Upper lobe of left lung (tissue), 6 donors: ENCODE measurements around the gene AKAP10. TPM values are rescaled to one million over a fixed set of nuclear protein-coding genes. Genes with fewer than 3 reads are reported as not detected.

Experiments
- ATAC-seq, 2 donors: fragments of 200-7000 bp; cut with Tn5 transposase; one replicate each; pipeline ENCODE4 v1.9.1; 2022; ENCODE audit warnings: mild to moderate bottlenecking in 2 of 2, moderate library complexity in 2 of 2; ENCODE audit not compliant: low FRiP score in 2 of 2
- DNase-seq, 2 donors: peaks; one replicate each; pipeline ENCODE4 v3.0.0-alpha.2; 2019 to 2020
- H3K27ac ChIP-seq, 4 donors: fragments of 200-600 bp; sonication (generic); one replicate each; pipeline ENCODE4 v1.5.1; 2016 to 2019
- H3K27me3 ChIP-seq, 4 donors: fragments of 200-600 bp; sonication (generic); one replicate each; pipeline ENCODE4 v1.5.1; 2017 to 2019
- H3K36me3 ChIP-seq, 4 donors: fragments of 200-600 bp; sonication (generic); one replicate each; pipeline ENCODE4 v1.5.1; 2016 to 2019
- H3K4me1 ChIP-seq, 4 donors: fragments of 200-600 bp; sonication (generic); one replicate each; pipeline ENCODE4 v1.5.1; 2018 to 2019
- H3K4me3 ChIP-seq, 4 donors: fragments of 200-600 bp; sonication (generic); one replicate each; pipeline ENCODE4 v1.5.1; 2017 to 2019; ENCODE audit warnings: mild to moderate bottlenecking in 2 of 4, moderate library complexity in 1 of 4
- H3K9me3 ChIP-seq, 4 donors: fragments of 200-600 bp; sonication (generic); one replicate each; pipeline ENCODE4 v1.5.1; 2018 to 2019
- EP300 ChIP-seq, 4 donors: sonication (generic); formaldehyde crosslinking; IDR thresholded peaks; one replicate each; pipeline ENCODE4 v1.5.1; 2017; ENCODE audit warnings: antibody characterized with exemption in 4 of 4, control low read depth in 2 of 4
- POLR2A ChIP-seq, 4 donors: fragments of 450-650 bp; IDR thresholded peaks; one replicate each; pipeline ENCODE4 v1.5.1; 2016 to 2017; ENCODE audit warnings: antibody characterized with exemption in 4 of 4, mild to moderate bottlenecking in 2 of 4
- POLR2AphosphoS5 ChIP-seq, 2 donors: sonication (generic); formaldehyde crosslinking; IDR thresholded peaks; one replicate each; pipeline ENCODE4 v1.5.1; 2017; ENCODE audit warnings: antibody characterized with exemption in 2 of 2
- WGBS, 2 donors: methylation state at CpG; one replicate each; pipeline ENCODE4 v1.1.5; 2017 to 2018; 5-methylcytosine and 5-hydroxymethylcytosine counted together
- total RNA-seq, 6 donors: library from RNA; depleted of rRNA in 4 of 6; stranded (reverse); fragments of >200 nt in 4 of 6; gene quantifications; one replicate each; pipeline versions ENCODE4 v1.1.0 to v1.2.1, GENCODE V29; 2016 to 2021
- TF ChIP-seq, protein P1 (sequence below), 6 experiments: fragments of 450-650 bp in 4 of 6; fragments of 200-600 bp in 2 of 6; sonication (generic) in 2 of 6; IDR thresholded peaks; one replicate each; pipeline ENCODE4 v1.5.1; 2016 to 2019; ENCODE audit warnings: antibody characterized with exemption in 6 of 6
- donor health status: DM: no; HTN: no; CAD: no; lungs with moderate emphysema.
- donor health status: DM: no; HTN: yes; CAD: no; lungs with severe emphysema.

The AKAP10 gene
- total RNA-seq, 6 donors from 2014 or later: 13.4 to 40.3 (median 30.6) TPM

DNA sequence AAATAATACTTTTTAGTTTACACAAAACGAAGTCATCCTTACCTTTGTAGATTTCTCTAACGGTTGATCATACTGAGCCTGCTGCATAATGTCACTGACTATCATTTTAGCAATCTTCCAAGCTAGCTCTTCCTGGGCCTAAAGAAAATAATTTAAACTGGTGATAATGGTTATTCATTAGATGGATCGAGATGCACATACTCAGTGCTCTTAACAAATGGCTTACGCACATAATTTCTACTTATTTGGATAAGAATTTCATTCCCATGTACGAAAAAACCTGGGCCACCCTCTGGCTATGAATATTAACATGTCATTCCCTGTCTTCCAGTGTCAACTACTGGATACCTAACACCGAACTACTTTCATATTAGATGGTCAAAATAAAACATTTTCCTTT is 68.5 kb downstream of the AKAP10 start:
- peaks cover 0 to 5% (median 0%) of the 10 kb centered on the region in 4 donors for H3K4me1 ChIP-seq
- WGBS, 2 donors: 92 to 95% methylated on average over 6 of the region's 6 CpGs
- H3K9me3 ChIP-seq: no peaks in the 10 kb centered on the region
- DNase-seq (no peak), ATAC-seq (no peak)
- TF ChIP-seq, protein P1, sequence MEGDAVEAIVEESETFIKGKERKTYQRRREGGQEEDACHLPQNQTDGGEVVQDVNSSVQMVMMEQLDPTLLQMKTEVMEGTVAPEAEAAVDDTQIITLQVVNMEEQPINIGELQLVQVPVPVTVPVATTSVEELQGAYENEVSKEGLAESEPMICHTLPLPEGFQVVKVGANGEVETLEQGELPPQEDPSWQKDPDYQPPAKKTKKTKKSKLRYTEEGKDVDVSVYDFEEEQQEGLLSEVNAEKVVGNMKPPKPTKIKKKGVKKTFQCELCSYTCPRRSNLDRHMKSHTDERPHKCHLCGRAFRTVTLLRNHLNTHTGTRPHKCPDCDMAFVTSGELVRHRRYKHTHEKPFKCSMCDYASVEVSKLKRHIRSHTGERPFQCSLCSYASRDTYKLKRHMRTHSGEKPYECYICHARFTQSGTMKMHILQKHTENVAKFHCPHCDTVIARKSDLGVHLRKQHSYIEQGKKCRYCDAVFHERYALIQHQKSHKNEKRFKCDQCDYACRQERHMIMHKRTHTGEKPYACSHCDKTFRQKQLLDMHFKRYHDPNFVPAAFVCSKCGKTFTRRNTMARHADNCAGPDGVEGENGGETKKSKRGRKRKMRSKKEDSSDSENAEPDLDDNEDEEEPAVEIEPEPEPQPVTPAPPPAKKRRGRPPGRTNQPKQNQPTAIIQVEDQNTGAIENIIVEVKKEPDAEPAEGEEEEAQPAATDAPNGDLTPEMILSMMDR (IDR thresholded peaks at IDR 0.05): no peak
- TF ChIP-seq POLR2A (IDR thresholded peaks at IDR 0.05) (no peak), POLR2AphosphoS5 (IDR thresholded peaks at IDR 0.05) (no peak), EP300 (IDR thresholded peaks at IDR 0.05) (no peak)
- H3K36me3 ChIP-seq: peaks cover 22 to 95% (median 60%) of the 10 kb centered on the region in 4 donors
- no peaks in the 10 kb centered on the region for H3K27me3 ChIP-seq
- no peak overlapping the region for H3K27ac ChIP-seq
- no peak overlapping the region for H3K4me3 ChIP-seq

DNA sequence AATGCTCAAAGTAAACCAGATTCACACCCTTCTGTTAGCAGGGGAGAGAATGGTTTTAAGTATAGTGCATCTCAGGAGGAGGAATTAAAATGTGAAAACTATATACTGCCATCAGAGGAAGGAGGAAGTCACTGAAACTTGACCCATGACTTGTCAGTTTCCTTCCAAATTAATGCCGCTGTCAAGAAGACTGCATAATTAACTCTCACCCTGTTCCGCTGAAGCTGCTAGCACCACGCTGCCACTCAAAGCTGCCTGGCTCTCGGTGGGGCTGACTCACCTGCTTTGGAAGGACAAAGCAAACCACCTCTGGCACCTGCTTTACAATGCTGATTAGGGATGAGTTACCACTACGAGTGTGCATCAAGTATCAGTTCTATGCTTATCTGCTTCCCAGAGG is 72.1 kb downstream of the AKAP10 start:
- DNase-seq (no peak), ATAC-seq (peak in 1 of 2 donors; percentile 34)
- TF ChIP-seq POLR2AphosphoS5 (IDR thresholded peaks at IDR 0.05): no peak
- TF ChIP-seq EP300 (IDR thresholded peaks at IDR 0.05): no peak
- no peak for TF ChIP-seq POLR2A (IDR thresholded peaks at IDR 0.05)
- TF ChIP-seq, protein P1 (IDR thresholded peaks at IDR 0.05): no peak
- no peaks in the 10 kb centered on the region for H3K9me3 ChIP-seq
- H3K36me3 ChIP-seq: peaks cover 14 to 92% (median 48%) of the 10 kb centered on the region in 4 donors
- H3K4me3 ChIP-seq: no peak overlapping the region
- WGBS, 2 donors: 53 to 73% methylated on average over 5 of the region's 5 CpGs
- H3K27ac ChIP-seq: no peak overlapping the region
- peaks cover 1 to 16% (median 6%) of the 10 kb centered on the region in 4 donors for H3K4me1 ChIP-seq
- H3K27me3 ChIP-seq: no peaks in the 10 kb centered on the region

DNA sequence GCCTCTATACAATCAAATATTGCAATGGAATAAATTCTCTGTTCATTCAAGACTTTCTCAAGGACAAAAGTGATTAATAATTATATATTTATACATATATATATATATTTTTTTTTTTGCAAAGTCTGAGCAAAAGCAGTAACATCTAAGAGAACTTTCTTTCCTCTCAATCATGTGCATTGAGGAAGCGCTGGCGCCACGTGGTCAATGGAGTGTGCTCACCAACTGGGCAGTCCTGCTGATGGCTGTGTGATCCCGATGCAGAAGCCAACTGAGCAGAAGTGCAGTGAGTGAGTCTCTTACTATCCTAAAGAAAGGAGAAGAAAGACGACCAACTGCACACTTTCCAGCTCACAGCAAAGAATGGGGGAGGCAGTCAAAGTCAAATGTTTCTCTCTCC is 72.7 kb downstream of the AKAP10 start:
- WGBS, 2 donors: 86 to 87% methylated on average over 5 of the region's 5 CpGs
- peaks cover 14 to 90% (median 50%) of the 10 kb centered on the region in 4 donors for H3K36me3 ChIP-seq
- ATAC-seq (peak in 1 of 2 donors; percentile 76), DNase-seq (peak in 1 of 2 donors; percentile 44)
- TF ChIP-seq, protein P1 (IDR thresholded peaks at IDR 0.05): no peak
- no peak for TF ChIP-seq POLR2A (IDR thresholded peaks at IDR 0.05)
- no peak for TF ChIP-seq EP300 (IDR thresholded peaks at IDR 0.05)
- no peak for TF ChIP-seq POLR2AphosphoS5 (IDR thresholded peaks at IDR 0.05)
- no peaks in the 10 kb centered on the region for H3K9me3 ChIP-seq
- H3K4me1 ChIP-seq: peaks cover 3 to 22% (median 8%) of the 10 kb centered on the region in 4 donors
- H3K27me3 ChIP-seq: no peaks in the 10 kb centered on the region
- H3K4me3 ChIP-seq: no peak overlapping the region
- no peak overlapping the region for H3K27ac ChIP-seq

DNA sequence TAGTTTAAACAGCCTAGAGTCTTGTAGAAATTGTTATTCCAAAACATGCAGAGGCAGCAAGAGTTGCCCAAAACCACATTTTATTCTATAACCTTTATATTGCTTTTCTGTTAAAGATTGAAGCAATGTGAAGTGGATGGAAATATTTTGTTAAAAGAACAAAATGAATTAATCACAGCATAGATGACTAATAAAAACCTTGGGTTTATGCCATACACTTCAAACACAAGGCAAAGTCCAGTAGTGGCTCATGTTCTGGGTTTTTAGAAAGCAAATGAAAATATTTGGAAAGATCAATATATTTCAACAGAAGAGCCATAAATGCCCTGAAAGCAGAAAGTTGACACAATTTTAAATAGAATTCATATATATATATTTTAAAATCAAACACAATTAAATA is 73.2 kb downstream of the AKAP10 start:
- Histone ChIP-seq H3K27ac (peak overlapping the region in 1 of 4 donors; percentile 57), H3K36me3 (peaks cover 14 to 85% (median 46%) of the 10 kb centered on the region in 4 donors)
- no peak for ATAC-seq

More for the DNA sequence above, 73.2 kb downstream of the AKAP10 start:
- TF ChIP-seq, protein P1 (IDR thresholded peaks at IDR 0.05): no peak
- TF ChIP-seq POLR2AphosphoS5 (IDR thresholded peaks at IDR 0.05) (no peak), POLR2A (IDR thresholded peaks at IDR 0.05) (no peak), EP300 (IDR thresholded peaks at IDR 0.05) (no peak)
- Histone ChIP-seq H3K4me1 (peaks cover 3 to 27% (median 8%) of the 10 kb centered on the region in 4 donors), H3K27me3 (no peaks in the 10 kb centered on the region), H3K4me3 (no peak overlapping the region), H3K9me3 (no peaks in the 10 kb centered on the region)
- no peak for DNase-seq
